HG02763 (cell line): Measurements from ENCODE around the gene SEMA4D.

ENCODE experiments used
- ATAC-seq: cut with Tn5 transposase; IDR thresholded peaks from one replicate; pipeline ENCODE4 v1.9.1; 2021; ENCODE audit warnings: mild to moderate bottlenecking, moderate library complexity; ENCODE audit not compliant: unreplicated experiment

SEMA4D gene

DNA sequence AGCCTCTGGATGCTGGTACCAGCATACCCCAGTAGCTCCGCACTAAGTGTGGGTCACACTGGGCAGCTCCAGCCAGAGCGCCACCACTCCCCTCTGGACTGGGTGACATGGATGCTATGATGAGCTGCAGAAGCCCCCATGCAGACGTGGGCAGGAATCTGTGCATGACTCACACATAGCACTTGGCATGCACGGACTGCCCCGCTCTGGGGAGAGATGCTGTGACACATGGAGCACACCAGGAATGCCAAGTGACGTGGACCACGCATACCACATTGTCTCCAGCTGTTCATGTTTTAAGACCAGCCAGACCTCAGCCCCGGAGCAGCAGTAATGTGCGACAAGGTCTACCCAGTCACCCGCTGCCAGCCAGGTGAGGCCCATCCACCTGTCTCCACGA is 64.1 kb downstream of the SEMA4D start:
- no peak for ATAC-seq

GRCh38 chr9:89432986-89433530 is 64.9 kb downstream of the SEMA4D start:
- ATAC-seq = no peak

DNA sequence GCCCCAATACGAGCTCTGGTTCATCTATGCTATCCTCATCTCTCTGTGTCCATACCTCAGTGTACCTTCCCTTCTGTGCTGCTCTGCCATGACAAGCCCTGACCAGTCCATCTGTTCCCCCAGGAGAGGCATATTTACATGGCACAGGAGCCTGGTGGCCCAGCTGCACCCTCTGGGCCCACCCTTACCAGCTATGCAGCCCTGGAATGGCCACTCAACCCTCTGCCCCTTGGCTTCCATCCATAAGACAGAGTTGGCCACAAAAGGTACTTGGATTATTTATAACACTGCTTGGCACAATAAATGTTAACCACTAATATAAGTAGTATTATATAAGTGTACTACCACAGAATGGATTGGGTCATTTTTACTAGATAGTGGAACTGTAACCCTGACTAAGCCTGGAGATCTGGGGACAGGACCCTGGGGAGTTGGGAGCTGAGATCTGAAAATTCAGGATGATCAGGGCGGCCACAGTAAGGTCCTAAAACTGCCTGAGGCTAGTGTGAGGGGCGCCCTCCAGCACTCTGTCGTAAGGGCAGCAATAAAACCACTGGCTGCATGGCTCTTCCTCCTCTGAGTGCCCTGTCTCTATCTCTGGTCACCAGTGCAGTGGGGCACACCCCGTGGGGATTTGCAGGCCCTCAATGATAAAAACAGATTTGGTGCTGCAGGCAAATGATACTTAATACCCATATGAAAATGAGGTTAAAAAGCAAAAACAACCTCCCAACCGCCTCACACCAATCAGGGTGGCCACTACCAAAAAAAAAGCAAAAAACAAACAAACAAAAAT is 65.8 kb downstream of the SEMA4D start:
- peak; percentile 27 for ATAC-seq

DNA sequence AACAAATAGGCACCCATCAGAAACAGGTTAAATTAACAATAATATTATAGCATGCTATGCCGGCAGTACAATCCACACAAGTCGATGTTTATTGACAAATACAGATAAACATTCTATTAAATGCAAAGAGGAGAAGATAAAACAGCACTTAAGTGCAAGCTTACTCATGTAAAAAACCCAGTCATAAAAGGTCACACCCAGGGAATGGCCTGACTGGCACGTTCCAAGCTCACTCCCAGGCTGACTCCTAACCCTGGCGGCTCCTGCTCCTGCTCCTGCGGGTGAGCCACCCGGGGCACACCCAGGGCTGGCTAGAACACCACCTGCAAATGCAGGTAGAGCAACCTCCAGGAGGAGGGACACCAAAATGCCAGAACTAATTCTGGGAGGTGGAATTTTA is 66.9 kb downstream of the SEMA4D start:
- no peak for ATAC-seq

GRCh38 chr9:89428901-89429890 is 68.7 kb downstream of the SEMA4D start:
- ATAC-seq = no peak

DNA sequence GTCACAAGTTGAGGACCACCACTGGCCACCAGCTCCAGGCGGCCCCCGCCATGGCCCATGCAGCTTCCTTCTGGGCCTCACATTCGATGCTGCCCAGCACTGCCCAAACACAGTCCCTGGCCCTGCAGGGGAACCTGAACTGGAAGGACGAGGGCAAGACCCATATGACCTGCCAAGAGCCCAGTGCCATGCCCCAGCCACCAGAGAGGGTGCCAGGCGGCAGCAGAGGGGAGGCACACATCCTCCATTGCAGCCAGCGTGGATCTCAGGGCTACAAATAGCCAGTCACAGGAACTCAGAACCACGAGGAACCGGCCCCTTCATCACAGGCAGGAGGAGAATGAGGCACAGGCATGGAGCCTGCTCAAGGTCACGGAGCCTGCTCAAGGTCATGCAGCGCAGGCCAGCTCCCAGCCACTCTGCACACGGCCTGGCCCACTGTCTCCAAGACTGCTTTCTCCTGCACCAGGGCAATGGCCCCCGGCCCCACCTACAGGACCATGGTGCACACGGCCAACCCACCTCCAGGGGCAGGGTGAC is 69.6 kb downstream of the SEMA4D start:
- ATAC-seq = no peak

- no peak for ATAC-seq
Observed at GRCh38 chr9:89427621-89428221, 70.2 kb downstream of the SEMA4D start.

GRCh38 chr9:89426384-89426961 is 71.4 kb downstream of the SEMA4D start:
- ATAC-seq = peak; percentile 67

DNA sequence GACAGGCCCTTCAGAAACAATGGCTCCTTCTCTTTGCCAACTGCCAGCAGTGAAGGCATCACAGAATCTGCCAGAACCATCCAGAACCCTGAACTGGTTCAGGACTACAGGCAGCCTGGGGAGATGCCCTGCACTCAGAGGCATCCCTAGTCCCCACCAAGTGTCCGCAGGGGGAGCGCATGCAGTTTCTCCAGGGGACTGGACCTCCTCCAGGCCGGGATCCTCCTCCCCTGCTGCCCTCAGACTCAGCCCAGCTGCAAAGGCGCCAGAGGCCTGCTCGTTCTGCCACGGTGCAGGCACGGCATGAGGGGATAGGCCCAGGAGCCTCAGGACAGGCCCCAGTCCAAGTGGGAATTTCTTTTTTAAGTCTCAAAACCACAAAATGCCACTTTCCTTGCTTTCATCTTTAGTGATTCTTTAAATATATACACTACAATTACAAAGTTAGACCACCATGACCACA is 72.0 kb downstream of the SEMA4D start:
- no peak for ATAC-seq

GRCh38 chr9:89425024-89425805 is 72.7 kb downstream of the SEMA4D start:
- ATAC-seq = no peak

GRCh38 chr9:89422151-89422975 is 75.5 kb downstream of the SEMA4D start:
- ATAC-seq = no peak

- ATAC-seq = no peak
Observed at GRCh38 chr9:89421595-89421994, 76.3 kb downstream of the SEMA4D start.

GRCh38 chr9:89420397-89421178 is 77.3 kb downstream of the SEMA4D start:
- no peak for ATAC-seq

DNA sequence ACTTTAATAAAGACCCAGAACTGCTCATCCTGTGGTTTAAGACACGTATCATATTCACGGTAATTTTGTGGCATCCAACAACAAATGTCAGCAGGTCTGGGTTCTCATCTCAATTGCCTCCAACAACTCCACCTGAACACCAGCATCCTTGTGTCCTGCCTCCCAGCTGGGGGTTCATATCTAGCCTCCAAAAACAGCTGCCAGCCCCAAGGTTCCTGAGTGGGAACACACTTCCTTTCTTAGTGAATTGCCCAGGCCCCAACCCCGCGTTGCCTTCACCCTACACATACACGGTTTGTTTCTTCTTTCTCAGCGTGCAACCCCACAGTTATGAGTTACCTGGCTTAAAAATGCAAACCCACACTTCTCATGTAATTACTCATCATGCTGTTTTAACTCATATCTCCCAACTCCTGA is 77.9 kb downstream of the SEMA4D start:
- ATAC-seq = no peak

GRCh38 chr9:89418882-89419640 is 78.9 kb downstream of the SEMA4D start:
- peak; percentile 63 for ATAC-seq

DNA sequence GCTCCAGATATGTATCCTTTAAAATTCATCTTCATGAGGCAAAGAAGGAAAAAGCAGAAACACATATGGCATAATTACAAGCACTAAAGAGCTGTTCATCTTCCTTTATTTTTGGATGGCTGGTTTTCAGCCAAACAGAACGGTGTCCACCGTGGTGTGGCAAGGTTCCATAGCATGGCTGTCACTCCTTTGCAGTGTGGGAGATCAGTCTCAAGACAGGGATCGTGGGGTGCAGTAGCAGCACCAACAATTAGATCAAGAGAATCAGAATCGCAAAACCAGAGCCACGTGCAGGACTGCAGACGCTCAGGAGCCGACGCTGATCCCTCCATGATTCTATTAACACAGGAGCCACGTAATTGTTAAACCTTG is 79.5 kb downstream of the SEMA4D start:
- ATAC-seq = no peak

GRCh38 chr9:89417832-89418473 is 80.0 kb downstream of the SEMA4D start:
- ATAC-seq = no peak
